ENCODE measurements around the gene STRIP2.
A peak's percentile ranks its signal among the peaks of the same experiment; 100 is the strongest.

The STRIP2 gene

GRCh38 chr7:129493555-129493954 is 59.3 kb downstream of the STRIP2 start:
- no peaks in the 10 kb centered on the region for H3K79me2 ChIP-seq (ENCODE audit: control insufficient read depth, insufficient read depth, low read length, unreplicated experiment)
- H2AFZ ChIP-seq (ENCODE audit: low read length, unreplicated experiment) = no peak overlapping the region
- H3K4me1 ChIP-seq (ENCODE audit: control insufficient read depth, insufficient read depth, low read length, unreplicated experiment) = peaks cover 16% of the 10 kb centered on the region
- no peaks in the 10 kb centered on the region for H3K36me3 ChIP-seq (ENCODE audit: insufficient read depth, low read length)
- H3K4me3 ChIP-seq (ENCODE audit: low read depth, low read length) = no peak overlapping the region
- H3K27ac ChIP-seq (ENCODE audit: low read depth, low read length) = peak overlapping the region; percentile 72
- H3K27me3 ChIP-seq (ENCODE audit: insufficient read depth, low read length) = no peaks in the 10 kb centered on the region

DNA sequence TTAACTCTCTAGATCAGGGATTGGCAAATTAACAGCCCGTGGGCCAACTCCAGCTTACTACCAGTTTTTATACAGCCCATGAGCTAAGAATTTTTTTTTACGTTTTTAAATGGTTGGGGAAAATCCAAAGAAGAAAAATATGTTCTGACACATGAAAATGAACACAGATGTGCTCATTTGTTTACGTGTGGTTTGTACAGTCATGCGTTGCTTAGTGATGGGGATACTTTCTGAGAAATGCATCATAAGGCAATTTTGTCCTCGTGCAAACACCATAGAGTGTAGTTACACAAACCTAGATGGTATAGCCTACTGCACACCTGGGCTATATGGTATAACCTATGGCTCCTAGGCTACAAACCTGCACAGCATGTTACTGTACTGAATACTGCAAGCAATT is 59.8 kb downstream of the STRIP2 start:
- no peaks in the 10 kb centered on the region for H3K79me2 ChIP-seq (ENCODE audit: control insufficient read depth, insufficient read depth, low read length, unreplicated experiment)
- H3K4me1 ChIP-seq (ENCODE audit: control insufficient read depth, insufficient read depth, low read length, unreplicated experiment) = peaks cover 15% of the 10 kb centered on the region
- H3K27ac ChIP-seq (ENCODE audit: low read depth, low read length) = peak overlapping the region; percentile 72
- H2AFZ ChIP-seq (ENCODE audit: low read length, unreplicated experiment) = no peak overlapping the region
- no peak overlapping the region for H3K4me3 ChIP-seq (ENCODE audit: low read depth, low read length)
- H3K27me3 ChIP-seq (ENCODE audit: insufficient read depth, low read length) = no peaks in the 10 kb centered on the region
- H3K36me3 ChIP-seq (ENCODE audit: insufficient read depth, low read length) = no peaks in the 10 kb centered on the region

GRCh38 chr7:129495987-129496386 is 61.8 kb downstream of the STRIP2 start:
- Histone ChIP-seq H2AFZ (ENCODE audit: low read length, unreplicated experiment) (no peak overlapping the region), H3K27ac (ENCODE audit: low read depth, low read length) (no peak overlapping the region), H3K4me3 (ENCODE audit: low read depth, low read length) (no peak overlapping the region), H3K79me2 (ENCODE audit: control insufficient read depth, insufficient read depth, low read length, unreplicated experiment) (no peaks in the 10 kb centered on the region), H3K4me1 (ENCODE audit: control insufficient read depth, insufficient read depth, low read length, unreplicated experiment) (peaks cover 7% of the 10 kb centered on the region), H3K27me3 (ENCODE audit: insufficient read depth, low read length) (no peaks in the 10 kb centered on the region), H3K36me3 (ENCODE audit: insufficient read depth, low read length) (no peaks in the 10 kb centered on the region)

DNA sequence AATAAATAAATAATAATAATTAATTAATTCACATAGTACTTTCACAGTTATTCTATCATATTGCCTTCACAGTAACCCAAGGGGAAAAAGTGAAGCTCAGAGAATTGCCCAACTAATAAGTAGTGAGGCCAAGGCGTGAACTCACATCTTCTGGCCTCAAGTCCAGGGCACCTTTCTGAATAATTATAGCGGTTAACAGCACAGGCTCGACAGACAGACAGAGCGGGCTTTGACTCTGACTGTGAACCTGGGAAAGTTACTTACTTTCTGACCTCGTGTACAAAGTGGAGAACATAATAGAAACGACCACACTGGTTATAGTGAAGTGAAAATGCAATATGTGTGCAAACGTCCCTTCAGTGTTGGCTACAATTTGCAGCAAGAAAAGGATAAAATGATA is 62.4 kb downstream of the STRIP2 start:
- Histone ChIP-seq H3K36me3 (ENCODE audit: insufficient read depth, low read length) (no peaks in the 10 kb centered on the region), H3K79me2 (ENCODE audit: control insufficient read depth, insufficient read depth, low read length, unreplicated experiment) (no peaks in the 10 kb centered on the region), H3K27ac (ENCODE audit: low read depth, low read length) (no peak overlapping the region), H3K4me3 (ENCODE audit: low read depth, low read length) (no peak overlapping the region), H2AFZ (ENCODE audit: low read length, unreplicated experiment) (no peak overlapping the region), H3K27me3 (ENCODE audit: insufficient read depth, low read length) (no peaks in the 10 kb centered on the region), H3K4me1 (ENCODE audit: control insufficient read depth, insufficient read depth, low read length, unreplicated experiment) (peaks cover 7% of the 10 kb centered on the region)

DNA sequence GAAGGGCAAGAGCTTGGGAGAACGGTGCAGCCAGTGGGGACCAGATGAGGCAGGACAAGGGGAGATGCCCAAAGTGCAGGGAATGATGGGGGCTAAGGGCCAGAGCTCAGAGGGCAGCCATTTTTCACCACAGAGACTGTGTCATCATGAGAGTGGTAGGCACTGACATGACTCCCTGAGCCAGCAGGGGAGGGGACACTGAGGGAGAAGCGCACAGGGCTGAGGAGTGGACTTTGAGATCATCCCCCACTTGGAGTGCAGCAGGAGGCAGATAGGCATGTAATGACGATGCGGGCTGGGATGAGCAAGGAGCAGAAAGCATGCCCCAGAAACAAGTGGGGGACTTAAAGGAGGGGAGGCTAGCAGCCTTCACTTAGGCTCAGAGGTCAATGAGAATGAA is 62.9 kb downstream of the STRIP2 start:
- H3K4me1 ChIP-seq (ENCODE audit: control insufficient read depth, insufficient read depth, low read length, unreplicated experiment) = peaks cover 7% of the 10 kb centered on the region
- H3K27me3 ChIP-seq (ENCODE audit: insufficient read depth, low read length) = no peaks in the 10 kb centered on the region
- H3K4me3 ChIP-seq (ENCODE audit: low read depth, low read length) = no peak overlapping the region
- no peaks in the 10 kb centered on the region for H3K36me3 ChIP-seq (ENCODE audit: insufficient read depth, low read length)
- H3K79me2 ChIP-seq (ENCODE audit: control insufficient read depth, insufficient read depth, low read length, unreplicated experiment) = no peaks in the 10 kb centered on the region
- H2AFZ ChIP-seq (ENCODE audit: low read length, unreplicated experiment) = no peak overlapping the region
- no peak overlapping the region for H3K27ac ChIP-seq (ENCODE audit: low read depth, low read length)

GRCh38 chr7:129498021-129498420 is 63.8 kb downstream of the STRIP2 start:
- H3K36me3 ChIP-seq (ENCODE audit: insufficient read depth, low read length) = no peaks in the 10 kb centered on the region
- no peak overlapping the region for H3K4me3 ChIP-seq (ENCODE audit: low read depth, low read length)
- H3K27me3 ChIP-seq (ENCODE audit: insufficient read depth, low read length) = peaks cover 3% of the 10 kb centered on the region; the same call in 1 of the 2 replicates
- H3K79me2 ChIP-seq (ENCODE audit: control insufficient read depth, insufficient read depth, low read length, unreplicated experiment) = no peaks in the 10 kb centered on the region
- H3K4me1 ChIP-seq (ENCODE audit: control insufficient read depth, insufficient read depth, low read length, unreplicated experiment) = peaks cover 7% of the 10 kb centered on the region
- H2AFZ ChIP-seq (ENCODE audit: low read length, unreplicated experiment) = no peak overlapping the region
- no peak overlapping the region for H3K27ac ChIP-seq (ENCODE audit: low read depth, low read length)

- Histone ChIP-seq H3K27me3 (ENCODE audit: insufficient read depth, low read length) (peaks cover 9% of the 10 kb centered on the region; the same call in 1 of the 2 replicates), H3K4me1 (ENCODE audit: control insufficient read depth, insufficient read depth, low read length, unreplicated experiment) (no peaks in the 10 kb centered on the region), H2AFZ (ENCODE audit: low read length, unreplicated experiment) (no peak overlapping the region), H3K4me3 (ENCODE audit: low read depth, low read length) (no peak overlapping the region), H3K36me3 (ENCODE audit: insufficient read depth, low read length) (no peaks in the 10 kb centered on the region), H3K27ac (ENCODE audit: low read depth, low read length) (no peak overlapping the region), H3K79me2 (ENCODE audit: control insufficient read depth, insufficient read depth, low read length, unreplicated experiment) (no peaks in the 10 kb centered on the region)
Observed at GRCh38 chr7:129499999-129500398, 65.8 kb downstream of the STRIP2 start.

- Histone ChIP-seq H2AFZ (ENCODE audit: low read length, unreplicated experiment) (peak within 1 kb of the TSS; percentile 82), H3K4me3 (ENCODE audit: low read depth, low read length) (peak within 1 kb of the TSS; percentile 75), H3K79me2 (ENCODE audit: control insufficient read depth, insufficient read depth, low read length, unreplicated experiment) (no peaks in the 10 kb centered on the region), H3K27ac (ENCODE audit: low read depth, low read length) (no peak within 1 kb of the TSS), H3K36me3 (ENCODE audit: insufficient read depth, low read length) (no peaks in the 10 kb centered on the region), H3K27me3 (ENCODE audit: insufficient read depth, low read length) (peaks cover 9% of the 10 kb centered on the region; the same call in 1 of the 2 replicates), H3K4me1 (ENCODE audit: control insufficient read depth, insufficient read depth, low read length, unreplicated experiment) (no peaks in the 10 kb centered on the region)
Observed at GRCh38 chr7:129501760-129502707, 67.8 kb downstream of the STRIP2 start, which contains the start of gene SMKR1. Gene SMKR1 (plus strand): TSS chr7:129502531. CDS start chr7:129502825, 294 bp downstream.

GRCh38 chr7:129502708-129503685 is 68.8 kb downstream of the STRIP2 start:
- Histone ChIP-seq H3K27me3 (ENCODE audit: insufficient read depth, low read length) (peaks cover 9% of the 10 kb centered on the region; the same call in 1 of the 2 replicates), H3K27ac (ENCODE audit: low read depth, low read length) (no peak overlapping the region), H3K4me1 (ENCODE audit: control insufficient read depth, insufficient read depth, low read length, unreplicated experiment) (no peaks in the 10 kb centered on the region), H2AFZ (ENCODE audit: low read length, unreplicated experiment) (peak overlapping the region; percentile 82), H3K4me3 (ENCODE audit: low read depth, low read length) (peak overlapping the region; percentile 75), H3K79me2 (ENCODE audit: control insufficient read depth, insufficient read depth, low read length, unreplicated experiment) (no peaks in the 10 kb centered on the region), H3K36me3 (ENCODE audit: insufficient read depth, low read length) (no peaks in the 10 kb centered on the region)

- no peak overlapping the region for H2AFZ ChIP-seq (ENCODE audit: low read length, unreplicated experiment)
- H3K36me3 ChIP-seq (ENCODE audit: insufficient read depth, low read length) = no peaks in the 10 kb centered on the region
- no peak overlapping the region for H3K4me3 ChIP-seq (ENCODE audit: low read depth, low read length)
- H3K79me2 ChIP-seq (ENCODE audit: control insufficient read depth, insufficient read depth, low read length, unreplicated experiment) = no peaks in the 10 kb centered on the region
- H3K27me3 ChIP-seq (ENCODE audit: insufficient read depth, low read length) = peaks cover 9% of the 10 kb centered on the region; the same call in 1 of the 2 replicates
- no peaks in the 10 kb centered on the region for H3K4me1 ChIP-seq (ENCODE audit: control insufficient read depth, insufficient read depth, low read length, unreplicated experiment)
- no peak overlapping the region for H3K27ac ChIP-seq (ENCODE audit: low read depth, low read length)
Observed at GRCh38 chr7:129503725-129504124, 69.5 kb downstream of the STRIP2 start.
